Daoy (cell line): ENCODE results near the gene NAALADL1. TPM values are rescaled to one million over a fixed set of nuclear protein-coding genes. Genes with fewer than 3 reads are reported as not detected.
"Not testable (repeated sequence)": the region's sequence is repeated elsewhere in the genome, so short reads cannot be mapped to it uniquely, and the experiment has no call there.

Experiments used
- DNase-seq: peaks from one replicate; pipeline ENCODE4 v3.0.0-alpha.2; 2015; ENCODE audit warnings: low read depth
- total RNA-seq: library from RNA; depleted of rRNA; stranded (reverse); fragments of >200 nt; shearing (Covaris generic); gene quantifications from 2 replicates; pipeline ENCODE4 v1.2.3, GENCODE V29; 2014; rRNA removed

NAALADL1 gene
- total RNA-seq, 1 experiment from 2014 or later, result not detected

- peak; percentile 94 for DNase-seq
Measured at GRCh38 chr11:65013888-65014725, 44.2 kb downstream of the NAALADL1 start, which contains the start of gene ARL2. ARL2 (plus strand) TSS chr11:65014160; CDS start chr11:65014208, 48 bp downstream.

GRCh38 chr11:65013130-65013887, 45.0 kb downstream of the NAALADL1 start:
- DNase-seq, result peak; percentile 90

- DNase-seq, result no peak
Measured at GRCh38 chr11:65008873-65009272, 49.5 kb downstream of the NAALADL1 start.

- no peak for DNase-seq
Measured at GRCh38 chr11:65008016-65008415, 50.3 kb downstream of the NAALADL1 start.

- DNase-seq, result not testable (repeated sequence)
Measured at GRCh38 chr11:65003968-65004367, 54.4 kb downstream of the NAALADL1 start.

- DNase-seq, result no peak
Measured at GRCh38 chr11:65003282-65003681, 55.1 kb downstream of the NAALADL1 start.

GRCh38 chr11:65002706-65003105, 55.6 kb downstream of the NAALADL1 start:
- no peak for DNase-seq

- no peak for DNase-seq
Measured at GRCh38 chr11:64999478-64999877, 58.9 kb downstream of the NAALADL1 start.

- DNase-seq, result no peak
Measured at GRCh38 chr11:64998690-64999431, 59.5 kb downstream of the NAALADL1 start.

GRCh38 chr11:64998141-64998540, 60.2 kb downstream of the NAALADL1 start:
- DNase-seq, result no peak

- DNase-seq, result peak; percentile 76
Measured at GRCh38 chr11:64996710-64997380, 61.5 kb downstream of the NAALADL1 start, which contains the start of gene BATF2. BATF2 (minus strand) TSS chr11:64996971; CDS start chr11:64996914, 57 bp downstream.

- DNase-seq, result no peak
Measured at GRCh38 chr11:64996327-64996709, 62.0 kb downstream of the NAALADL1 start.

Other genes with a start within 250 kb of the NAALADL1 start
- 14.0 and 15.0 TPM in 2 replicates for gene MEN1, start 248.0 kb downstream of the NAALADL1 start, total RNA-seq
- gene CDC42BPG, start 213.9 kb downstream of the NAALADL1 start, total RNA-seq, result 0.06 and 0.15 TPM in 2 replicates
- gene EHD1, start 179.9 kb downstream of the NAALADL1 start, total RNA-seq, result 27.0 and 35.6 TPM in 2 replicates
- 8.2 and 11.1 TPM in 2 replicates for gene ATG2A, start 141.3 kb downstream of the NAALADL1 start, total RNA-seq
- gene PPP2R5B, start 133.9 kb downstream of the NAALADL1 start, total RNA-seq, result 7.8 and 8.5 TPM in 2 replicates
- gene GPHA2, start 122.7 kb downstream of the NAALADL1 start, total RNA-seq, result not detected in 2 replicates
- gene MAJIN, start 86.4 kb downstream of the NAALADL1 start, total RNA-seq, result not detected in 2 replicates
- gene BATF2, start 61.6 kb downstream of the NAALADL1 start, total RNA-seq, result 0.51 TPM in 1 of 2 replicates, not detected in the other
- 83.4 and 194 TPM in 2 replicates for gene ARL2, start 44.4 kb downstream of the NAALADL1 start, total RNA-seq
- gene SNX15, start 31.1 kb downstream of the NAALADL1 start, total RNA-seq, result 15.8 and 17.9 TPM in 2 replicates
- gene SAC3D1, start 17.3 kb downstream of the NAALADL1 start, total RNA-seq, result 10.8 and 17.0 TPM in 2 replicates
- 75.2 and 77.1 TPM in 2 replicates for gene CDCA5, start 25.5 kb upstream of the NAALADL1 start, total RNA-seq
- gene ZFPL1, start 25.7 kb upstream of the NAALADL1 start, total RNA-seq, result 36.6 and 52.9 TPM in 2 replicates
- gene VPS51, start 37.7 kb upstream of the NAALADL1 start, total RNA-seq, result 333 and 361 TPM in 2 replicates
- gene TM7SF2, start 53.3 kb upstream of the NAALADL1 start, total RNA-seq, result 3.2 and 4.0 TPM in 2 replicates
- 18.2 and 36.9 TPM in 2 replicates for gene ZNHIT2, start 59.1 kb upstream of the NAALADL1 start, total RNA-seq
- 578 and 654 TPM in 2 replicates for gene FAU, start 63.6 kb upstream of the NAALADL1 start, total RNA-seq
- 63.2 and 68.2 TPM in 2 replicates for gene MRPL49, start 63.8 kb upstream of the NAALADL1 start, total RNA-seq
- gene SYVN1, start 76.0 kb upstream of the NAALADL1 start, total RNA-seq, result 8.8 and 11.5 TPM in 2 replicates
- not detected in 2 replicates for gene SPDYC, start 111.7 kb upstream of the NAALADL1 start, total RNA-seq
- gene CAPN1, start 123.4 kb upstream of the NAALADL1 start, total RNA-seq, result 30.1 and 30.7 TPM in 2 replicates
- gene POLA2, start 203.4 kb upstream of the NAALADL1 start, total RNA-seq, result 26.5 and 31.2 TPM in 2 replicates